Activated CD8-positive, alpha-beta memory T cell treated with anti-CD3 and anti-CD28 coated beads, Interleukin-2, amount 50 U/mL, for 48 hours (primary cell): ENCODE results near the gene ZSCAN25.
"Not testable (repeated sequence)": the region's sequence is repeated elsewhere in the genome, so short reads cannot be mapped to it uniquely, and the experiment has no call there.

ENCODE experiments used
- DNase-seq: peaks from one replicate; pipeline ENCODE4 v3.0.0-alpha.2; 2020

Gene ZSCAN25

DNA sequence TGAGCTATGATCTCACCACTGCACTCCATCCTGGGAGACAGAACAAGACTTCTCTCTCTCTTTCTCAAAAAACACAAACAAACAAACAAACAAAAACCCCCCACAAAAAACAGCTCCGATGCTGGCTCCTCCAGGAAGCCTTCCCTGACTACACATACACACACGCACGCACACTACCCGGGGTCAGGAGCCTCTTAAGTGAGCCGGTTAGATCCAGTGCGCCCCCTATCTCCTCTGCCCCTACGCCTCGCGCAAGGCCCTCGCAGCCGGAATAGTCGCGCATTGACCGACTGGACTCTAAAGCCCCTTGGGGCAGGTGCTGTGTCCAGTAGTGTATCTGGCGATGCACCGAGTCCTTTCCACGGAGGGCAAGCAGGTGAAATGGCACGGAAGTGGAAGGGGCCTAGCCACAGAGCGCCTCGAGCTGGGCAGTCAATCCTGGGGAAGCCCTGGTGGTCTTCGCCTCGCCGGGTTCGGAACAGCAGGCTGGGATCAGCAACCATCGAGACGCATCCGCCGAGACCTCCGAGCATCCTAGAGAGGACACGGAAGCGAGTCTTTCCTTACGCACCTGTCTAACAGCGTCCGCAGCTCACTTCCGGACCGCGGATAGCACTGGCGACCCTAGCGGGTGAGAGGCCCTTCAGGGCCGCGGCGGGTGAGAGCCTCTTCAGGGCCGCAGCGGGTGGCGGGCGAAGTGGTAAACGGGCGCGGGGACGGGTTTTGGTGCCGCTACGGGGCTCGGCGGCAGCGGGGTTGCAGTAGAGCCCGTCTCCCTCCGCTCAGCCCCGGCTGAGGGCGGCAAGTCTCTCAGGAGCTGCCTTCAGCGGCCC, at the start of gene ZSCAN25:
TSS of gene ZSCAN25 (plus strand) at position 588 of the 833 bp plus-strand sequence. CDS start 2,661 bp downstream, outside the sequence.
- DNase-seq, result peak; percentile 90

DNA sequence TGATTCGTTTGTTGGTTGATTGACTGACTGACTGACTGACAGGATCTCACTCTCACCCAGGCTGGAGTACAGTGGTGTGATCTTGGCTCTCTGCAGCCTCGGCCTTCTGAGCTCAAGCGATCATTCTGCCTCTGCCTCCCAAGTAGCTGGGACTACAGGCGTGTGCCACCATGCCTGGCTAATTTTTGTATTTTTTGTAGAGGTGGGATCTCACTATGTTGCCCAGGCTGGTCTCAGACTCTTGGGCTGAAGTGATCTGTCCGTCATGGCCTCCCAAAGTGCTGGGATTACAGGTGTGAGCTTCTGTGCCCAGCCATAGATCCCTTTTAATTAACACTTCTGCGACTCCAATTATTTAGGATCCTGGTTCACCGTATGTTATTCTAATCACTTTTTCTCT, 48.0 kb upstream of the ZSCAN25 start:
- DNase-seq, result not testable (repeated sequence)

DNA sequence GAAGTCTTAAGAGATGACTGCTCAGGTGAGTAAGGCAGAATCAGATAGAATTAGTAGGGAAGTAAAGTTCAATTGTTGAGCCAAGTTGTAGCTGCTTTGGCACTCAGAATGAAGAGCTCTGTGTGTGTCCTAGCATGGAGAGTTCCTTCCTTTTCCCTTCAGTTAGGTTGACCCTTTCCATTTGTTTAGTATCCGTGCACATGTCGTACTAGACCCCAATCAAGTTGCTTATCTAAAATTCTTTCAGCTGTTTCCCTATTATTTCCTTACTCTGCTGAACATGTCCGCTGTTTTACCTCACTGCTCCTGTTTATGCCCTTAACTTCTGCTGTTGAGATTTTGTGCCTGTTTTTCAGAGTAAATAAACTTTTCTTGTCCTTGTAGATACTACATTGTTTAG, 45.0 kb upstream of the ZSCAN25 start:
- no peak for DNase-seq

- DNase-seq, result no peak
Observed at GRCh38 chr7:99573257-99573656, 43.5 kb upstream of the ZSCAN25 start.

GRCh38 chr7:99576251-99576650, 40.5 kb upstream of the ZSCAN25 start:
- no peak for DNase-seq

- no peak for DNase-seq
Observed at GRCh38 chr7:99579281-99579955, 37.3 kb upstream of the ZSCAN25 start.

GRCh38 chr7:99579956-99580777, 36.6 kb upstream of the ZSCAN25 start:
- peak; percentile 78 for DNase-seq

GRCh38 chr7:99580778-99581332, 35.9 kb upstream of the ZSCAN25 start:
- DNase-seq, result not testable (repeated sequence)

- DNase-seq, result no peak
Observed at GRCh38 chr7:99588868-99589267, 27.9 kb upstream of the ZSCAN25 start.

DNA sequence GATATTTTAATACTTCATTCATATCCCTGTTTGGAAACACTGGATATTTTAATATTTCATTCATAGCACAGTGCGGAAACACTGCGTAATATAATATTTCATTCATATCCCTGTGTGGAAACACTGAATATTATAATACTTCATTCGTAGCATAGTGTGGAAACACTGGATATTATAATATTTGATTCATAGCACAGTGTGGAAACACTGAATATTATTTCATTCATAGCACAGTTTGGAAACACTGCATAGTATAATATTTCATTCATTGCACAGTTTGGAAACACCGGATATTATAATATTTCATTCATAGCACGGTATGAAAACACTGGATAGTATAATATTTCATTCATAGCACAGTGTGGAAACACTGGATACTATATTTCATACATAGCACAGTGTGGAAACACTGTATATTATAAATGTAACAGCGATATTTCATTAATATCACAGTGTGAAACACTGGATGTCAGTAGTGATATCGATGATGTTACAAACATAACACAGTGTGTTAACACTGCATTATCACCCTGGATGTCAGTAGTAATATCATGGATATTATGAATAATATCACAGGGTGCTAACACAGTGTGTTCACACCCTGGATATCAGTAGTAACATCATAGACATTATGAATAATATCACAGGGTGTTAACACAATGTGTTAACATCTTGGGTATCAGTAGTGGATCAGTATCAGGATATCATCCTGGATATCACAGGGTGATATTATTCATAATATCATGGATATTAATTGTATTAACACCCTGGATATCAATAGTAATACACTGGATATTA, 21.6 kb upstream of the ZSCAN25 start:
- DNase-seq, result no peak

- no peak for DNase-seq
Observed at GRCh38 chr7:99596408-99596955, 20.3 kb upstream of the ZSCAN25 start.

DNA sequence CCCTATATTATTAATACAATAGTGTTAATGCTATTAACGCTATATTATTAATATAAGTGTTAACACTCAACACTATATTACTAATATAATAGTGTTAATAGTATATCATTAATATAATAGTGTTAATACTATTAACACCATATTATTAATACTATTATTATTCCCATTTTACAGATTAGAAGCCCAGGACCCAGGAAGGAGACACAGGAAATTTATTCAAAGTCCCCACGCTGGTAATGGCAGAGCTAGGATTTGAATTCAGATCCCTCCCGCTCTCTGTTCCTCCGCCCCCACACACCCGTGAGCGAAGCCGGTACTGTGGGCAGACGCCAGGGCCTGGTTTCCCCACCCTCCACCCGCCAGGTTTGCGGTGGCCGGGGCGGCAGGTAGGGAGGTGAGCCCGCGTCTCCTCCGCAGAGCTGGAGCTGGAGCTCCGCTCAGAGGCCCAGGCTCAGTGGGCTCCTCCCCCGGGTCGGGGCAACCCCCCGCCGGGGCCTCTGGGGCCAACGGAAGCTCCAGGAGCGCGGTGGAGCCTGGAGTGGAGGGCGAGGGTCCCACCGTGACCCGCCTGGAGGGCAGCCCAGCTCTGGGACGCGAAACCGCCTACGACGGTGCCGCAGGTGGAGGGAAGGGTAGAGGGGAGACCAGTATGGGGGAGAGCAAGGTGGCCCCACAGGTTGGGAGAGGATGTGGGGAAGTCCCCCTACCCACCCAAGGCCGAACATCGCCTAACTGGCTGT, 18.8 kb upstream of the ZSCAN25 start, which contains the start of gene TMEM225B:
TSS of gene TMEM225B (plus strand) at position 506 of the 740 bp plus-strand sequence. CDS start 6,122 bp downstream, outside the sequence.
- DNase-seq, result no peak

DNA sequence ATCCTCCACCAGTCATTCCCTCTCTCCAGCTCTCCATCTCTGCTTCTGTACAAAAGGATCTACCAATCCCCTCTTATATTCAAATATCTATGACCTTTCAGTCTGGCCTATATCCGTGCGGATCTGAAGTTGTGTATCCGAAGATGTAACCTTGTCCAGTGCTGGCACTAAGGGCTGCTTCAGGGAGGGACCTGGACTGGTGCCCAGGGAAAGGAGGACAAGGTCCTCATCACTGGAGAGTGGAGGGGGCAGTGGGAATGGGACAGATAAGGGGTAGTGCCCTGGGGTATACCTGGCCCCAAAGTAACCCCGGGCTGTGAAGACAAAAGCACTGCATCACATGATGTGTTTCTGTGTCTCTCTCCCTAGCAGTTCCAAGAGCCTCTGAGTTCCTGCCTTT, 16.9 kb upstream of the ZSCAN25 start:
- DNase-seq, result no peak

DNA sequence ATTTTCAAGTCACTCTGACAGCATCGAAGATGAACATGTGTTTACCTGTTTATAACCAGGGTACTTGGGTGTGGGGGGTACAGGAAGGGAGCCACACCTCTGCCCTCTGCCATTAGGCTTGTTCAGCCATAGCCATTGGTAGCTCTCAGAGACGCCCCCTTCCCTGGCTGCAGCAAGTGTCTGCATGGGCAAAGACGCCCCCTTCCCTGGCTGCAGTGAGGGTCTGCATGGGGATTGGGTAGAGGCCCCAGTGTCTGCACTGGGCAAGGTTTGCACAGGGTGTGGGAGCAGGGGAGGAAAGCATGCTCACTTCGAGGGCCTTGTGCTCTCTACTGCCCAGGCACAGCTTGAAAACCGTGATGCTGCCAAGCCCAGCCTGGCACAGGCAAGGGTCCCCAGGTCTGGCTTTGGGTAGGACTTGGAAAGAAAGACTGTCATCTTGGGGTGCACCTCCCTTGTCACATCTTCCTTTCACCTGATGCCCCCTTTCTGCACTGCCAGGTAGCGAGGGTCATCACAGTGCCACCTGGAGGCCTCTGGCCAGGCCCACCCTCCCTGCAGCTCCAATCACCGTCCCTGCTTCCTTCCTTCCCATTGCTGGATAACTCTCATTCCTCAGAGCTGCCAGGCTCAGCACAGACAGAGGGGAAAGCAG, 15.0 kb upstream of the ZSCAN25 start:
- no peak for DNase-seq

GRCh38 chr7:99605527-99605926, 11.2 kb upstream of the ZSCAN25 start:
- no peak for DNase-seq

DNA sequence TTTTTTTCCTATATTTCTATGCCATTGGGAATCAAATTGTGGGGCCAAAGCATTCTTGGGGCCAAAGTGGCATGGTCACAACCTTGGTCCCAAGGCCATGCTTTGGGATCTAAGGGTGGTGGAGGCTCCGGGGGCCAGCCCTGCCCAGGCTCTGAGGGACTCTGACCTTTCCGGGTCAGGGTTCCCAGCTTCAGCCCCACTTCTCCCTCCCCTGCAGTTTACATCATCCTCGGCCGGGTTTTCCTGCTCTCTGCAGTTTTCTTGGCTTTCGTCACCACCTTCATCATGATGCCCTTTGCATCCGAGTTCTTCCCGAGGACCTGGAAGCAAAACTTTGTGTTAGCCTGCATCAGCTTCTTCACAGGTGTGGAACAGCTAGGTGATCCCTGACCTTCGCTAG, 10.2 kb upstream of the ZSCAN25 start:
- DNase-seq, result no peak

DNA sequence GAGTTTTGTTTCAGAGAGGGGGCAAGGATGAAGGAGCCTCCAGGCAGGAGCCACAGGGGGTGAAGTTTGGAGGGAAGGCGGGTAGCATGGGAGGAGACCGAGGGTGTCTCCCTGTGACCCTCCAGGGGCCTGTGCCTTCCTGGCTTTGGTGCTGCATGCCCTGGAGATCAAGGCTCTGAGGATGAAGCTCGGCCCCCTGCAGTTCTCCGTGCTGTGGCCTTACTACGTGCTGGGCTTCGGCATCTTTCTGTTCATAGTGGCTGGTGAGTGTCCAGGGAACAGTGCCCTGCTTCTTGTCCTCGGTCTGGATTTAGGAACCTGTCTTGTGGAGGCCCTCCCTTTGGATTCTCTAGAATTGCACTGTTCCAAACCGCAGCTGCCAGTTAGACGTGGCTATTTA, 9.2 kb upstream of the ZSCAN25 start:
- DNase-seq, result no peak

- no peak for DNase-seq
Observed at GRCh38 chr7:99614495-99614894, 2.3 kb upstream of the ZSCAN25 start.

DNA sequence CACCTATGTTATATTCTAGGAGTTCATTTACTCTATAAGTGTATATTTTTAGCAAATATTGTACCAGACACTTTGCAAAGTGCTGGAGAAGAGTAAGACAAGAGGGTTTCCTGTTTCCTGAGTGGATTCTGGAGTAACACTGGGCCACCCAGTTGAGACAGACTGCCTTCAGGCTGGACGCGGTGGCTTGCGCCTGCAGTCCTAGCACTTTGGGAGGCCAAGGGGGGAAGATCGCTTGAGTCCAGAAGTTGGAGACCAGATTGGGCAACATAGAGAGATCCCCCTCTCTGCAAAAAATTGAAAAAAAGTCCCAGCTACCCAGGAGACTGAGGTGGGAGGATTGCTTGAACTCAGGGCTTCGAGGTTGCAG, 772 bp upstream of the ZSCAN25 start:
- peak; percentile 52 for DNase-seq

- DNase-seq, result peak; percentile 52
Observed at GRCh38 chr7:99617192-99617781, 541 bp downstream of the ZSCAN25 start.
